GM19023 (cell line): ENCODE data around the gene MAMDC4.
"Not testable (repeated sequence)": the region's sequence is repeated elsewhere in the genome, so short reads cannot be mapped to it uniquely, and the experiment has no call there.

Experiments
- ATAC-seq: cut with Tn5 transposase; IDR thresholded peaks from one replicate; pipeline ENCODE4 v1.9.1; 2021; ENCODE audit warnings: mild to moderate bottlenecking, moderate library complexity; ENCODE audit not compliant: unreplicated experiment

Gene MAMDC4

GRCh38 chr9:136860529-136860928, 8.4 kb downstream of the MAMDC4 start:
- ATAC-seq: no peak

GRCh38 chr9:136860933-136861873, 9.1 kb downstream of the MAMDC4 start:
- ATAC-seq: no peak

- no peak for ATAC-seq
Measured at GRCh38 chr9:136861874-136862457, 9.8 kb downstream of the MAMDC4 start.

- no peak for ATAC-seq
Measured at GRCh38 chr9:136862849-136863622, 10.9 kb downstream of the MAMDC4 start.

GRCh38 chr9:136863623-136864273, 11.6 kb downstream of the MAMDC4 start:
- no peak for ATAC-seq

- ATAC-seq: no peak
Measured at GRCh38 chr9:136865041-136865767, 13.1 kb downstream of the MAMDC4 start.

GRCh38 chr9:136865768-136866103, 13.6 kb downstream of the MAMDC4 start:
- ATAC-seq: no peak

GRCh38 chr9:136866898-136867421, 14.8 kb downstream of the MAMDC4 start:
- ATAC-seq: not testable (repeated sequence)

GRCh38 chr9:136867480-136867879, 15.3 kb downstream of the MAMDC4 start:
- ATAC-seq: no peak

GRCh38 chr9:136867917-136868316, 15.8 kb downstream of the MAMDC4 start:
- ATAC-seq: no peak

- ATAC-seq: no peak
Measured at GRCh38 chr9:136868644-136869043, 16.5 kb downstream of the MAMDC4 start.

- not testable (repeated sequence) for ATAC-seq
Measured at GRCh38 chr9:136869611-136870010, 17.5 kb downstream of the MAMDC4 start.

- no peak for ATAC-seq
Measured at GRCh38 chr9:136875155-136875554, 23.0 kb downstream of the MAMDC4 start.

GRCh38 chr9:136876476-136876875, 24.3 kb downstream of the MAMDC4 start:
- ATAC-seq: no peak

GRCh38 chr9:136880651-136881050, 28.5 kb downstream of the MAMDC4 start:
- no peak for ATAC-seq

GRCh38 chr9:136881691-136882108, 29.6 kb downstream of the MAMDC4 start:
- no peak for ATAC-seq

- ATAC-seq: peak; percentile 37
Measured at GRCh38 chr9:136882109-136882946, 30.2 kb downstream of the MAMDC4 start.

- not testable (repeated sequence) for ATAC-seq
Measured at GRCh38 chr9:136882947-136883283, 30.8 kb downstream of the MAMDC4 start.

GRCh38 chr9:136883670-136884069, 31.5 kb downstream of the MAMDC4 start:
- ATAC-seq: not testable (repeated sequence)
